Activated CD4-positive, alpha-beta T cell treated with anti-CD3 and anti-CD28 coated beads, Interleukin-2, amount 50 U/mL, for 16 hours (primary cell): Measurements from ENCODE around the gene RARS1.
"Not testable (repeated sequence)": the region's sequence is repeated elsewhere in the genome, so short reads cannot be mapped to it uniquely, and the experiment has no call there.

ENCODE experiments used
- DNase-seq: peaks from one replicate; pipeline ENCODE4 v3.0.0-alpha.2; 2020

Gene RARS1

DNA sequence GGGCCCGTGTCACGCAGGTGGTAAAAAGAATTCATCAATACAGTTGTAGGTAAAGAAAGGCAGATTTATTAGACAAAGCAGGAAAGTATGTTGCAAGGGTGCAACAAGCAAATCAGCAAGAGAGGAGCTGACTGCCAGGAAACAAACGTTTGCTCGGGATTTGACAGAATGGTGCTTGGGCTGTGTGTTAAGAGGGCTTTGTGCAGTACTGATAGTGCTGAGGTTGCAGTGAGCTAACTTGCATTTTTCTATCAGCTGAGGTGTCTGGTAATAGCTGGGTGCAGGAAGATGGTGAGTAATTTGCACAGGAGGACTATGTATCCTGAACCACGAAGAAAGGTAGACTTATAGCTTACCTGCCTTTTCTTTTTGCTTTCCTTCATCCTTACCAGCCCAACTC, 3.9 kb upstream of the RARS1 start:
- DNase-seq = no peak

DNA sequence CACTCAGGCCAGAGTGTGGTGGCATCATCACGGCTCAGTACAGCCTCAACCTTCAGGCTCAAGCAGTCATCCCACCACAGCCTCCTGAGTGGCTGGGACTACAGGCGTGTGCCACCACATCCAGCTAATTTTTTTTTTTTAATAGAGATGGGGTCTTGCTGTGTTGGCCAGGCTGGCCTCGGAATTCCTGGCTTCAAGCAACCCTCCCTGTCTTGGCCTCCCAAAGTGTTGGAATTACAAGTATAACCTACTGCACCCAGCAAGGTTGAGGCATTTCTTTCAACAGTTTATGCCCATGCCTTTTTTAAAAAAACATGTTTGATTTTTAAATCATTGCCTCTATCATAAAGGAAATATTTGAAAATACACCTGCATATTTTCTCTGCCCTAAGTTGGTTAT, 2.8 kb downstream of the RARS1 start:
- no peak for DNase-seq

DNA sequence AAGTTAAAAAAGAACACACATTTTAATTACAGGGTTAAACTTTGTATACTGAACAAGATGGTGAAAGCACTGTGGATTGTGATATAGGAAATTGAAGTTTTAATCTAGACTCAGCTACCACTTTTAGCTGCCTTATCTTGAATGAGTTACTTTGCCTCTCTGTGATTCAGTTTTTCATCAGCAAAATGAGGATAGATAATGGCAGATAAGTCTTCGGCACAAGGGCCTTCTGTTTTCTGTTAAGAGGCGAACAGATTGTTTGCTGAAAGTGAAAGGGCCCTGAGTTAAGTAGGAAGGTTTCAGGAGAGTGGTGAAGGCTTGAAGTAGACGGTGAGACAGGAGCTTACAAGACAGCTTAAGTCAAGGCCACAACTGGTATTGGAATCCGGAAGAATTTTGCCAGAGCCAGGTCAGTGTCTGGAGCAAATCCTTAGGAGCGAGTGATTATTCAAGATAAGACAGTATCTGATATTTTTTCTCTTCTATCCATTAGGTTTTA, 7.8 kb downstream of the RARS1 start:
- DNase-seq = no peak

DNA sequence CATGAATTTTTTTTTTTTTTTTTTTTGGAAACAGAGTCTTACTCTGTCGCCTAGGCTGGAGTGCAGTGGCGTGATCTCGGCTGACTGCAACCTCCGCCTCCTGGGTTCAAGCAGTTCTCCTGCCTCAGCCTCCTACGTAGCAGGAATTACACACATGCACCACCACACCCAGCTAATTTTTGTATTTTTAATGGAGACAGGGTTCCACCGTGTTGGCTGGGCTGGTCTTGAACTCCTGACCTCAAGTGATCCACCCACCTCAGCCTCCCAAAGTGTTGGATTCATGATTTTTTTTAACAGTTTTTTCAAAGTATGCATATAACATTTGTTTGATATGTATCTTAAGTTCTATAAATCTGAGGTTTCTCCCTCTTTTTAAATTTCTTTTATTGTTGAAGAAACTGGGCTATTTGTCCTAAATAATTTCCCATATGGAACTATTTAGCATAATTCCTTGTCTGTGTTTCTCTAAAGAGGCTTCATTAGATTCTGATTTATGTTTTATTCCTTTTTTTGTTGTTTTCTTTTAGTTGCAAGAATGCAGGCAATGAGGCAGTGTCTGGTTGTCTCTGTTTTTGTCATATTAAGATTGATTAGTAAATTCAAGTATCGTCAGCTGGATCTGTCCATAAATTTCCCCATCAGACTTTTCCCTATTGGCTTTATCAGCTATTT, 16.4 kb downstream of the RARS1 start:
- no peak for DNase-seq

DNA sequence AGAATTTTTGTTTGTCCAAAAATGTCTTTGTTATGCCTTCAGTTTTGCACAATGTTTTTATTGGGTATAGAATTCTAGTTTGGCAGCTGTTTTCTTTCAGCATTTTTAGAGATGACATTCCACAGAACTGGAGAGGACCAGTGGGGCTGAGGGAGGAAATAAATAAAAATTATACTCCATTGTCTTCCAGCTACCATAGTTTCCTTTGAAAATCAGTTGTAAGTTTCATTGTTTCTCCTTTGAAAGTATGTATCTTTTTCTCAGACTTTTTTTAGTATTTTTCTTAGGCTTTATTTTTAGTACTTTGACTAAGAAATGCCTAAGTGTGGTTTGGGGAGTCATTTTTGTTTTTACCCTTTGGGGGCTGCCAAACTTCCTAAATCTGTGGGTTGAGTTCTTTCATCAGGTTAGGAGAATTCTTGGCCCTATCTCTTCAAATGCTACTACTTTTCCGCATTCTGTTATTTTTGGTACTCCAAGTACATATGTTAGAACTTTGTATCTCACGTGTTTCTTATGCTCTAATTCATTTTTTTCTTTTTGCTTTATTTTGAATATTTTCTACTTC, 27.7 kb downstream of the RARS1 start:
- no peak for DNase-seq

DNA sequence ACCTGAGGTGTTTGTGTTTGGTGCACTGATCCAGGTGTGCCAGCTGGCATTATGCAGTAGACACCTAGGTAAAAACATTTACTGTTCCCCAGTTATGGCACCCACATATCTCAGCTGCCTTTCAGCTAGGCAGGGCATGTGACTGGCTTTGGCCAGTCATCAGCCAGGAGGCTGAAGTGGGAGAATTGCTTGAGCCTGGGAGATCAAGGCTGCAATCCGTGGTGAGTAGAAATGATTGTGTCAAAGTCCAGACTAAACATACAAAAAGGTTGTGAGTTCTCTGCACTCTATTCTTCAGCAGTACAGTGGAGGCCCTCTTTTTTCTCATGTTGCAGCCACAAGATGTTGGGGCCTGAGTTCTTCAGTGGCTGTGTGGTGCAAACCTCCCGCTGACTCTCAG, 39.6 kb downstream of the RARS1 start:
- no peak for DNase-seq

DNA sequence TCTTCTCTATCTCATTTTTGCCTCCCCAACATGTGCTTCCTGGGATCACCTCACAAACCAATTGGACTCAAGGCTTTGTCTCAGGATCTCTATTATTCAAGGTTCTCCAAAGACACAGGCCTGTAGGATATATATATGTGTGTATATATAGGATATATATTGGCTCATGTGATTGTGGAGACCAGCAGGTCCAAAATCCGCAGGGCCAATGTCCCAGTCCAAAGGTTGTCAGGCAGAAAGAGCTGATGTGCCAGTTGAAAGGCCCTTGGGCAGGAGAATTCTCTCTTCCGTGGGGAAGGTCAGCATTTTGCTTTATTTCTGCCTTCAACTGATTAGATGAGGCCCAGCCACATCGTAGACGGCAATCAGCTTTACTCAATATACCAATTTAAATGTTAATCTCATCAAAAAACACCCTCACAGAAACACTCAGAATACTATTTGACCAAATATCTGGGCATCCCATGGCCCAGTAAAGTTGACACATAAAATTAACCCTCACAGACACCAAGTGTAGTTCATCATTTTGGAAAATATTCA, 41.6 kb downstream of the RARS1 start:
- DNase-seq = no peak

DNA sequence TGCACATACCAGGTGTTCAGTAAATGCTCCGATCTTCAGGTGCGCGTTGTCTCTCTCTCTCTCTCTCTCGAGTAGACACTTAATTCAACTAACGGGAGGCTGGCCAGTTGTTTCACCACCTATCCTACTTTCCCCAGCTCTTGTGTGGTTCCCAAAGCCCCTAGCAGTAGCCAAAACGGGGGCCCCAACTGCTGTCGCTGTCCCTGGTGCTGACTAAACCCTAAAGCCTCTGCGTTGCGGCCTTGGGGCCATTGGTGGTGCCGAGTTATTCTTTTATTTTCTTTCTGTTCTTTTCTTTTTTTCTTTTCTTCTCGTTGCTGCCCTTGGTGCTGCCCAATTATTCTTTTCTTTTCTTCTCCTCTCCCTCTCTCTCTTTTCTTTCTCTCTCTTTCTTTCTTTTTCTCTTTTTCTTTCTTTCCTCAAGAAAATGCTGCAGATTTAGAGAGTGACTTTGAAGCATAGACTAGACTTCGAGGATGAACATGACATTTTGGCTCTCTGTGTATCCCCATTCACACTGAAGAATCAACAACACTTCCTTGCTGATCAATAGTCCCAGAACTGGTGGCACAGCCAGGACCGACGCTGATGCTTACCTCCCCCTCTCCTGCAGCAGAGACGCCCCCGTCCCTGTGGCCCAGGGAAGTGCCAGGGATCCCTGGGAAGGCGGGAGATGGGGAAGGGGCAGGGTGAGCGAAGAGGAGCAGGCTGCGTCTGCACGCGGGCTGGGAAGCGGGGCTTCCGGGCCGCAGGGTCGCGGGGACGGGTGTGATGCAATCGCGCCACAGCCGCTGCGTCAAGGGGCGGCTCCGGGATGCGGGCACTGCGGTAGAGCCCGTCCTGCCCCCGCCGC, 42.5 kb downstream of the RARS1 start, which contains the start of gene FBLL1:
Gene FBLL1 (plus strand): TSS at position 785 of the 853 bp plus-strand sequence. CDS start 200 bp downstream, outside the sequence.
- peak; percentile 19 for DNase-seq

DNA sequence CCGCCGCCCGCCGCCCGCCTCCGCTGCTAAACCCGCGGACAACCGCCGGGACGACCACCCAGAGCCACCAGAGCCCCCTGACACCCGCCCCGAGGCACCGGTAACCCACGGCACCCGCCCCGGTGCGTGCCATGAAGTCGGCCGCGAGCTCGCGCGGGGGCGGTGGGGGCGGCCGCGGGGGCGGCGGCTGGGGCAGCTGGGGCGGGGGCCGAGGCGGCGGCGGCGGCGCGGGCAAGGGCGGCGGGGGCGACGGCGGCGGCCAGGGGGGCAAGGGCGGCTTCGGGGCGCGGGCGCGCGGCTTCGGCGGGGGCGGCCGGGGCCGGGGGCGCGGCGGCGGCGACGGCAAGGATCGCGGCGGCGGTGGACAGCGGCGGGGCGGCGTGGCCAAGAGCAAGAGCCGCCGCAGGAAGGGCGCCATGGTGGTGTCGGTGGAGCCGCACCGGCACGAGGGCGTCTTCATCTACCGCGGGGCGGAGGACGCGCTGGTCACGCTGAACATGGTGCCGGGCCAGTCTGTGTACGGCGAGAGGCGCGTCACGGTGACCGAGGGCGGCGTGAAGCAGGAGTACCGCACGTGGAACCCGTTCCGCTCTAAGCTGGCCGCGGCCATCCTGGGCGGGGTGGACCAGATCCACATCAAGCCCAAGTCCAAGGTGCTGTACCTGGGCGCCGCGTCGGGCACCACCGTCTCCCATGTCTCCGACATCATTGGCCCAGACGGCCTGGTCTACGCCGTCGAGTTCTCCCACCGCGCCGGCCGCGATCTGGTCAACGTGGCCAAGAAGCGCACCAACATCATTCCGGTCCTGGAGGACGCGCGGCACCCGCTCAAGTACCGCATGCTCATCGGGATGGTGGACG, 43.3 kb downstream of the RARS1 start:
- DNase-seq = no peak

DNA sequence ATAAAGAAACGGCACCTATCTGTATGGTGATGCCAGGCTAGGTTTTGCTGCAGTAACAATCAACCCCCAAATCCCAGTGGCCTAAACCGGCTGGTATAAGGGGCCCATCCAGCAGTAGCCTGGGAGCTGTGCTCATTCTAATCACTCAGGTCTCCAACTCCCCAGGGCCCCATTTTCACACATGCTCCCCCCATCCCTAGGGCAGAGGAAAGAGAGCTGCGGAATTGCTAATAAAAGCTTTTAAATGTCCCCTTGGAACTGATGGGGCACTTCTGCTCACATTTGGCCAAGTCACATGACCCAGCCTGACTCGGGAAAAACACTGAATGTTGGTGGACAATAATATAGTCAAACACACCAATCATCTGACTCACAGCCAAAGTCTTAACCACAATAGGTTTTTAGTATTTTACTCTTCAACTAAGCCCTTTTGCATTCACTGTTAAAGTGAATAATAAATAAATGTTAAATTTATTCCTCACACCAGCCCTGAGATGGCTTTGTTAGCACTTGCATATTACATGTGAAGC, 44.4 kb downstream of the RARS1 start:
- DNase-seq = no peak

DNA sequence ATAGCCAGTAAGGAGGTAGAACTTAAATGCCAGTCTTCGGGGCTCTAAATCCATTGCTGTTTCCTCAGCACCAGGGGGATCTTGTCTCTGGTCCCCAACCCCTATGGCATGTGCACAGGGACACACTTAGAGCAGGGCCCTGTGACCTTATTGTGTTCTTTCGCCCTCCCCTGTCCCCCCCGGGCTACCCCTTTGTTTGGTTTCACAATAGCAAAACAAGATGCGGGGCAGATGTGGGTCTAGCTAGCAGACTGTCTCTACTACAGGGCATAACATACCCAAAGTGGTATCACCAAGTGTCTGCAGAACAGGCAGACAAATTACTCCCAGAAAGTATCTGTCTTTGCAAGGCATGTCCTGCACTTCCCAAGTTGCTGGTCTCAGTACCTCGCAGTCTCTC, 44.9 kb downstream of the RARS1 start:
- DNase-seq = no peak

DNA sequence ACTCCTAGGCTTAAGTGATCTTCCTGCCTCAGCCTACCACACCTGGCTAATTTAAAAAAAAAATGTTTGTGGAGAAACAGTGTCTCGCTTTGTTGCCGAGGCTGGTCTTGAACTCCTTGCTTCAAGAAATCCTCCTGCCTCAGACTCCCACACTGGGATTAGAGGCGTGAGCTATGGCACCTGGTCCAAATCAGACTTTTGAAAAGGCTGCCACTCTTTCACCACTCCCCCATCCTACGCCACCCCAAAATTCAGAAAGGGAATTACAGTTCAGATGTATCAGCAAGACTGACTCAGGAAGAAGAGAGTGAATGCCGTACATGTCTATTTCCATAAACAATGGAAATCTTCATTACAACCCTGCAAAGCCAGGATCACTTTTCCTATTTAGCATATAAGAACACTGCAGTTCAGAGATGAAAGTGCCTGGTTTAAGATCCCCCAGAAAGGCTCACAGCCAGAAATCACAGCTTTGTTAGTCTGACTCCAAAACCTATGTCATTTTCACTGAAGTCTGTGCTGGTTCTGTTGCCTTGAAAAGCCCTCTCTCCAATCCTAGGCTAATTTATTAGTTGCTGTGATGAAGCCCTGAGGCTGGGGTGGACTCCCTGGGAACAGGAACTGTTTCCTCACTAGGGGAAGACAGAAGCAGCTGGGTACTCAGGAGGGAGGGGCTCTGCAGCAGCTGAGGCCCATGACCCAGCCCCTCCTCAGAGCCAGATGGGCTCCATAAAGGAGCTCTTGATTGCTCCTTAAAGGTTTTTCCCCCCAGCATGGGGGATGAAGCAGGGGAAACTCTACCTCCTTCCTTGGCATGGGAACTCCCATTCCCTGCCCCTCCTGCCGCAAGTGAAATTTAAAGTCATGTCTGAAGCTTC, 46.0 kb downstream of the RARS1 start:
- no peak for DNase-seq

DNA sequence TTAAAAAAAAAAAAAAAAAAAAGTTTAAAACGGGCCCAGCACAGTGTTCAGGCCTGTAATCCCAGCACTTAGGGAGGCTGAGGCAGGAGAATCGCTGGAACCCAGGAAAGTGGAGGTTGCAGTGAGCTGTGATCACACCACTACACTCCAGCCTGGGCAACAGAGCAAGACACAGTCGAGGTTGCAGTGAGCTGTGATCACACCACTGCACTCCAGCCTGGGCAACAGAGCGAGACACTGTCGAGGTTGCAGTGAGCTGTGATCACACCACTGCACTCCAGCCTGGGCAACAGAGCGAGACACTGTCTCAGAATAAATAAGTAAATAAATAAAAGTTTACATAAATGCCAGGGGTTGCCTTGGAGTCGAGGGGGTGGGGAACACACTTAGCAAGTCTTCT, 48.1 kb downstream of the RARS1 start:
- DNase-seq = not testable (repeated sequence)

DNA sequence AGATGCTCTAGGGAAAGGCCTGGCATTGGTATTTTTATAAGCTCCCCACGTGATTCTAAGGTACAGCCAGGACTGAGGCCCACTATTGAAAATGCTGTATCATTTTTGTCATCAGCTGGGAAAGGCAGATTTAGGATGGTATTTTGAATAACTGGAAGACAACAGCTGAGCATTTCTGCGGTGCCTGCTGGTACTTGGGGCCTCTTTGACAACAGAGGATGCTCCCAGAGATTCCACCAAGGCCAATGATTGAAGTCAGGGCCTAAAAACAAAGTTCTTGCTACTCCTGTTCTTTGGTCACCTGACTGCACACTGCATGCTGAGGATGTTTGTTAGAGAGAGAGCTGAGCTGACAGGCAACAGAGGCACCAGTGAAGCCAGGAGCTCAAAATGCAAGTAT, 50.9 kb downstream of the RARS1 start:
- DNase-seq = no peak

DNA sequence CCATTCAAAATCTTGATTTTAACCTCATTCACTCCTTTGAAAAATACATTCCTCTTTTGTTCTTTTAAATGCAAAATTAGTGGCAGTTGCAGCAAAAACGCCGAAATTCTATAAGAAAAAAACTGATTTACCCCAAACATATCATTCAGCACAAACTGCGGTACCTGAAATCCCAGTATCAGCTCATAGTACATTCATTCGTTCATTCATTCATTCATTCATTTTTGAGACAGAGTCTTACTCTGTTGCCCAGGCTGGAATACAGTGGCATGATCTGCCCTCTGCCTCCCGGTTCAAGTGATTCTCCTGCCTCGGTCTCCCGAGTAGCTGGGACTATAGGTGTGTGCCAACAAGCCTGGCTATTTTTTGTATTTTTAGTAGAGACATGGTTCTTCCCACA, 63.3 kb downstream of the RARS1 start:
- no peak for DNase-seq

DNA sequence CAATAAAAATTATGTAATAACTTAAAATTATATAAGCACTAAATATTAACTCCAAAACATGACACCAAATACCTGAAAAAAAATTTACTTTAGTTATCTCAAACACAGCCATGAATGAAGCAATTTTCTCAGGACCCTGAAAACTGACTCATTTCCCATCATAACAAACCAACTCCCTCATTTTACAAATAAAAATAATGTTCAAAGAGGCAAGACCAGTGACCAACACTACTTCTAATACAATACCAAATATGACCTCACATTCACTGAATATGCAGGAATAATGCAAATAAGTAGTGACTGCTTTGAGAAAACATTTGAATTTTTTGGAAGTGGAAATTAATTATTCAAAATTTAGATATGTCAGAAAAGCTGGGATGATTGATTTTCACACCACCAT, 64.4 kb downstream of the RARS1 start:
- no peak for DNase-seq

DNA sequence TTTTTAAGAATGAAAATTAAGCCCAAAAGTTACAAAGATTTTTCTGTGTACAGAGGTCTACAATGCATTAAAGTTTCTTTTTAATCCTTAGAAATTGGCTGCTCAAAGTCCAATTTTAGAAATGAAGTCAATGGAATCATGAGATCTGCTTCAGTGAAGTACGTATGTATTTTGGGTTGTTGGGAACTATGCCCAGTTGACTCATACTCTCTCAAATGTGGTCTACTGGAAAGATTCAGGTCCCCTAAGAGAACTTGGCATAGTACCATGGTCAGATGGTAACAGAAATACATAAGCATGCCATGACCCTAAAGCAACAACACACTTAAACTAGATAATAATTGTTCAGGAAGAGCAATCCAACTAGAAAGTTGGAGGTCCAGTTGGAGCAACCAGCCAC, 65.9 kb downstream of the RARS1 start:
- no peak for DNase-seq

DNA sequence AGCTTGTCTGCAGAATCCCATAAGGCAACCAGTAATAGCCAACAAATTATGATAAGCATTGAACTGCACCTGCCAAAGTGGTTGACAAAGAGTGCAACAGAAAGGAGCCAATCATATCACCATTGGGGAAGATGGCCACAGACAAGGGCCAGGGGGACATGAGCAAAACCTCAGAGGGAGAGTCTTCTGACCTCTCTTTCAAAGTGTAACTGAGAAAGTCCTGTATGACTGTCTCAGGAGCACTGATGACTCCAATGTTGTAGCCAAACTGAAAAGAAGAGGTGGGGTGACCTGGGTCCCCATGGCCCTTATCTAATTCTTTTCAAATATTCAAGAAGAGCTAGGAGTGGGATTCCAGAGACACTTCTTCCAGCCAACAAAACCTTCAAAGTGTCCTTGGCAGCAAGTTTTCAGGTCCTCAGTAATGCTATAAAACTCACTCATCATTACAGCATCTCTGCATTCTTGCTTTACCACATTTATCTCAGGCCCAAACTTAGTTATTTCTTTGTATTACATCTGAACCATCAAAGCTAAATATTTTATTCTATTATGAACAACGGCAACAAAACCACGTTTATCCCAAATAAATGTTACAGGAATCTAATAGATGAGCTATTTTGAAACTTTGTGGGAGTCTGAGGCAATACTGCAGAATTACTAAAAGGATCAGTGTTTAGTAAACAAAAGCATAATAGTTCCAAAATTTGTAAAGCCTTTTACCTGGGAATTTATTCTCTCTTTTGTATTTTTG, 67.3 kb downstream of the RARS1 start:
- DNase-seq = no peak

DNA sequence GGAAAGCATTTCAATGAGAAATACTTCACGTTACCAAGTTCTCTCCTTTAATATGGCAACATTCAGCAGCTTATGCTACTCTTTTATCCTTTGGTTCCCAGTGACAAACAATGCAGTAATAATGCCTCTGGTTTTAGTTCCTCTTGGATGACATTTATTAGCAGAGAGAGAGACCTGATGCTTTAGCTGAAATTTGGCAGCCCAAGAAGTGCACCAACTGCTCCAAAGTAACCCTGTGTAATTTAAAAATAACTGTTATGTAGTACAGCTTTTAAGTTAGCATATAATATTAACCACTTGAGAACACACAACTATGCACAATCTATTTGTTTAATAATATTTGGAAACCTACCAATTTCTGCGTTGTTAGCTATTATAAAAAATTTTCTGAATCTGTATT, 71.1 kb downstream of the RARS1 start:
- DNase-seq = no peak

DNA sequence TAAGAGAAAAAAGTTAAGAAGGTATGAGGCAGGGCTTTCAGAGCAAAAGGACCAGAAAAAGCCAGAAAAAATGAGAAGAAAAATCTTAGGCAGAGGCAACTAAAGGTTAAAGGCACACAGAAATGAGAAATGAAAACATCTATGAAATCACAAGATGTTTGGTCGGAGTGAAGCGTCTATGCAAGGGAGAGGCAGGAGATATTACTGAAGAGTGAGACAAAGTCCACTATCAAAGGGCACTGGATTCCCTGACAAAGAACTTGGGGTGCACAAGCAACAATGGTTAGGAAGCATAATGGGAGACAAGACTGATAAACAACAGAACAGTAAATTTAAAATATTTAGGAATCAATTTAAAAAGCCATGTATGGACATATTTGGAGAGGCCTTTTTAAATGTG, 76.0 kb downstream of the RARS1 start:
- DNase-seq = no peak

DNA sequence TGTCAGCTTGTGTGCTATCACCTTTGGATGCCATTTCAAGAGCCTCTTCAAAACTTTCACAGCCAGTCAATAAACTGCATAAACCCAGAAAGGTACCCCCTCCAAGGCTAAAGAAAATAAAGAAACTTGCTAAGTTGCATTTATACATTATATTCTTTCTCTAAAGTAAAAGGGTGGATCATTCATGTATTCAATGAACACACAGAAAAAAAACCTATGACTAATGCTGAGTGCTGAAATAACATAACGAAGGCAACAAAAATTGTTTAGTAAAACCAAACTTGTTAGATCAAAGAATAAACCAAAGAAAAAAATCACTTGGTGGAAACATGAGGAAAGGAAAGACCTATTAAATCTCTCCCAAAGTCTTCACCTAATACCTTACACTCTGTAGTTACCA, 77.7 kb downstream of the RARS1 start:
- no peak for DNase-seq
